ENCODE measurements around the gene DSCAM. TPM values are rescaled to one million over a fixed set of nuclear protein-coding genes. Genes with fewer than 3 reads are reported as not detected.
"Not testable (repeated sequence)": the region's sequence is repeated elsewhere in the genome, so short reads cannot be mapped to it uniquely, and the experiment has no call there.

DSCAM gene
- total and polyA plus RNA-seq, 4 donors, result 8.2 to 27.7 (median 15.2) TPM

DNA sequence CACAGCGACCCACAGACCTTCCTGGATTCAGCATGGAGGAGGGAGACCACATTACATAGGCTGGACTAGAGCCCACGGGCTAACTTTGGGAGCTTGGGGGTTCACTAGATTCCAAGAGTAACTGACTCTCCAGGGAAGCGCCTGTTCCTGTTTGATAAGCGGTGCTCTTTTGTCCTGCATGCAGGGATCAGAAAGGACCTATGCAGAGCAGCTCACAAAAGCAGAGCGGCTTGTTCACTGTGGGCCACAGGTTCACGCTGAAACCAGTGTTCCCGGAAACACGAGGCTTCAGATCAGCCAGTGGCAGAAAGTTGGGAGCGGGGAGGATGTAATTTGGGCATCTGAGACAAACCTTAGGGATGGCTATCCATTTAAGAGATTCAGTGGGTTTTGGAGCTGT lies 575.8 kb downstream of the DSCAM start:
- H3K27ac ChIP-seq (ENCODE audit: low read depth, low read length), result no peak overlapping the region
- H3K4me1 ChIP-seq (ENCODE audit: control insufficient read depth, insufficient read depth, low read length), result peaks cover 4% of the 10 kb centered on the region
- no peaks in the 10 kb centered on the region for H3K9me3 ChIP-seq (ENCODE audit: control insufficient read depth, insufficient read depth, low read length)
- H3K27me3 ChIP-seq (ENCODE audit: control insufficient read depth, insufficient read depth, low read length), result no peaks in the 10 kb centered on the region
- H3K4me3 ChIP-seq (ENCODE audit: low read depth, low read length), result no peak overlapping the region
- H3K36me3 ChIP-seq (ENCODE audit: control insufficient read depth, insufficient read depth, low read length), result no peaks in the 10 kb centered on the region
- DNase-seq (ENCODE audit: low read depth in 4 of 6, low spot score in 6 of 6), result no peak
- 61% methylated on average over 9 of the region's 9 CpGs for WGBS (ENCODE audit: insufficient coverage)

DNA sequence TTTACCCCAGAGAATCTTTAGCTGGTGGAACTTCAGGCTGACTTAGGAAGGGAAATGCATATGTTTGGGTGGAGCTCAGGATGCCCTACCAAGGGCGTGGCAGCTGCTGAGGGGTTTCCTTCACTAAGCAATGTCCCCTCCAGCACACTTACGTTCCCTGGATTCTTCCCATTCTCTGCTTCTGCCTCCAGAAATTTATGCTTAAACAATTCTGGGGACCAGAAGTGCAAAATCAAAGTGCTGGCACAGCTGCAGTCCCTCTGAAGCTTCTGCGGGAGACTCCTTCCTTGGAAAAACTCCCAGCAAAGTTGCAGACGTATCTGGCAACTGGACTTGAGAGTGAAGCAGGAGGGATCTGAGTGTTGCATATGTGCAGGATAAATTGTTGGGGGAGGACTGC lies 576.9 kb downstream of the DSCAM start:
- peaks cover 4% of the 10 kb centered on the region for H3K4me1 ChIP-seq (ENCODE audit: control insufficient read depth, insufficient read depth, low read length)
- no peaks in the 10 kb centered on the region for H3K36me3 ChIP-seq (ENCODE audit: control insufficient read depth, insufficient read depth, low read length)
- H3K4me3 ChIP-seq (ENCODE audit: low read depth, low read length), result no peak overlapping the region
- no peaks in the 10 kb centered on the region for H3K9me3 ChIP-seq (ENCODE audit: control insufficient read depth, insufficient read depth, low read length)
- H3K27ac ChIP-seq (ENCODE audit: low read depth, low read length), result no peak overlapping the region
- WGBS (ENCODE audit: insufficient coverage), result 43% methylated on average over 3 of the region's 4 CpGs
- peak in 1 of 6 donors; percentile 71 for DNase-seq (ENCODE audit: low read depth in 4 of 6, low spot score in 6 of 6)
- H3K27me3 ChIP-seq (ENCODE audit: control insufficient read depth, insufficient read depth, low read length), result no peaks in the 10 kb centered on the region

DNA sequence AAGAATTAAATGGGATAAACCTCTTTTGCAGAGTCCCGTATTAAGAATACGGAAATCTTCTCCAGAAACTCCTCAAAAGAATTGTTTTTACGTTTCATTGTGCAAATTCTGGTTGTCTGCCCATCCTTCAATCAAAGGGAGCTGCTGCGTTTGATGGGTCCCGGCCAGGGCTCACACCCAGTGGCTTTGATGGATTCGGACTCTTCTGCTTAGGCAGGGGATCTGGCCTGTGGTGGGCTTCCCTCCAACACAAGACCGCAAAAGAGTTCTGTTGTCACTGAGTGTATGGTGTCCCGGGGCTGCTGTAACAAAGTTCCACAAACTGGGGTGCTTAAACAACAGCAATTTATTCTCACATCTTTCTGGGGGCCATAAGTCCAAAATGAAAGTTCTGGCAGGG lies 577.7 kb downstream of the DSCAM start:
- 87% methylated on average over 6 of the region's 8 CpGs for WGBS (ENCODE audit: insufficient coverage)
- Histone ChIP-seq H3K4me1 (ENCODE audit: control insufficient read depth, insufficient read depth, low read length) (peaks cover 4% of the 10 kb centered on the region), H3K27me3 (ENCODE audit: control insufficient read depth, insufficient read depth, low read length) (no peaks in the 10 kb centered on the region), H3K4me3 (ENCODE audit: low read depth, low read length) (no peak overlapping the region), H3K9me3 (ENCODE audit: control insufficient read depth, insufficient read depth, low read length) (no peaks in the 10 kb centered on the region), H3K27ac (ENCODE audit: low read depth, low read length) (no peak overlapping the region), H3K36me3 (ENCODE audit: control insufficient read depth, insufficient read depth, low read length) (no peaks in the 10 kb centered on the region)
- no peak for DNase-seq (ENCODE audit: low read depth in 4 of 6, low spot score in 6 of 6)

DNA sequence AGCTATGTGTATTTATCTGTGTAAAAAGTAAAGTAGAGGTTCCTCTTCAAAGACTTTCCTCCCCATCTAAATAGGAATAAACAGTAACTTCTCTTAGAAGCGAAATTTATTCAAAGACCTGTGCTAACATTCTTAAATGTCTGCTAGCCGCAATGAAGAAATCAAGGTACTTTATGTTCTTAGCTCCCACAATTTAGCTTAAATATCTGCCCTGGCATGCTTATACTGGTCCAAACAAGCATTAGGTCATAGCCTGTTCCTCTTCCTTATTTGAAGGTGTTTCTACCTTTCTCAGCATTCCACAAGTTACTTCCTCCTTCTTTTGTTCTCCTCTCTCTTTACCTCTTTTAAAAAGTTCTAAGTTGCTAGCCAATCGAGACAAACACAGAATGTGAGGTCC lies 588.5 kb downstream of the DSCAM start:
- H3K27ac ChIP-seq (ENCODE audit: low read depth, low read length); H3K27me3 ChIP-seq (ENCODE audit: control insufficient read depth, insufficient read depth, low read length); H3K9me3 ChIP-seq (ENCODE audit: control insufficient read depth, insufficient read depth, low read length); H3K36me3 ChIP-seq (ENCODE audit: control insufficient read depth, insufficient read depth, low read length); H3K4me1 ChIP-seq (ENCODE audit: control insufficient read depth, insufficient read depth, low read length); H3K4me3 ChIP-seq (ENCODE audit: low read depth, low read length); DNase-seq (ENCODE audit: low read depth in 4 of 6, low spot score in 6 of 6): not testable (repeated sequence)
- 93% methylated on average over 2 of the region's 3 CpGs for WGBS (ENCODE audit: insufficient coverage)

DNA sequence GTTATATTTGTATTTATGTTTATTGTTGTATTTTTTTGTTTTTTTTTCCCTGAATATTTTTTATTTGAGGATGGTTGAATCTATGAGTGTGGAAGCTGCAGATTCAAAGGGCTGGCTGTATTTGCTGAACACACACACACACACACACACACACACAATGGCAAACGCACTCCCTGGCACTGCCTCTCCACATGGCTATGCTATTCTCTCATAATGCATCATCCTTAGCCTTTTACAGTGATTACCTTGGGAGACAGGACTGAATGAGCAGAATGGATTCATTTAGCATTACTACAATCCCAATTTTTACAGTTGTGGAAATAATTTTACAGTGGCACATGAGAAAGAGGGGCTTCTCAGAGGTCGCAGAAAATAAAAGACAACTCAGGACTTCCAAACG lies 589.6 kb downstream of the DSCAM start:
- Histone ChIP-seq H3K9me3 (ENCODE audit: control insufficient read depth, insufficient read depth, low read length) (no peaks in the 10 kb centered on the region), H3K27ac (ENCODE audit: low read depth, low read length) (no peak overlapping the region), H3K36me3 (ENCODE audit: control insufficient read depth, insufficient read depth, low read length) (no peaks in the 10 kb centered on the region), H3K27me3 (ENCODE audit: control insufficient read depth, insufficient read depth, low read length) (no peaks in the 10 kb centered on the region), H3K4me1 (ENCODE audit: control insufficient read depth, insufficient read depth, low read length) (peaks cover 8% of the 10 kb centered on the region), H3K4me3 (ENCODE audit: low read depth, low read length) (no peak overlapping the region)
- no CpG with 5 or more reads among the region's 3 CpGs for WGBS (ENCODE audit: insufficient coverage)
- peak in 1 of 6 donors; percentile 57 for DNase-seq (ENCODE audit: low read depth in 4 of 6, low spot score in 6 of 6)

DNA sequence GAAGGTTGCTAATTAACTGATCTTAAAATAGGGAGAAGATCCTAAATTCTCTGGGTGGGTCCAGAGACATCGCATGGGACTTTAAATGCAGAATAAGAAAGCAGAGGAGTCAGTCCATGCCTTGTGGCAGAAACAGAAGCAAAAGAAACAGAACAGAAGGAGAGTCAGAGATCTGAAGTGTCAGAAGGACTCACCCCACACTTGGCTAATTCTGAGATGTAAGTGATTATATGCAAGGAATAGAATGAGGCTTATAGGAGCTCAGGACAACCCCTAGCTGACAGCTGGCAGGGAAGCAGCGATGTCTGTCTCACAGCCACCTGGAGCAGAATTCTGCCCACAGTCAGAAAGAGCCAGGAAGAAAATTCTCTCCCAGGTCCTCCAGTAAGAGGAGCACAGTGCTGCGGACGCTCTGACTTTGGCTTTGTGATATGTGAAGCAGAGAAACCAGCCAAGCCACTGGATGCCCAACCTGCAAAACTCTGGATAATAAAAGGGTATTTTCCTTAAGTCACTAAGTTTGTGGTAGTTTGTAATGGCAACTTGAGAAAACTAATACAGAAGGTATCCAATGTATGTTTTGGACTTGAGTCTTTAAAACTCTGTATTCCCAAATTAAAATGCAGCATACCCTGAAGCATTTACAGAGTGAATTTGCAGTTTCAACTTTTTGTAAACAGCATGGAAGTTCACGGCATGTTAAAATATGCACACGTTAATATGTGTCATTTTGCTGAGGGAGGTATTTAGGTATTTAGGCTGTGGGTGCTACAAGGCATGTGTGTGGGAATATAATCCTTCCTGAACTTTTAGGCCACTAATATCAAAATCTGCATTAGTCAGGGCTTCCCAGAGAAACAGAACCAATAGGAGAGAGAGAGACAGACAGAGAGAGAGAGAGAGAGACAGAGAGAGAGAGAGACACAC lies 591.2 kb downstream of the DSCAM start:
- Histone ChIP-seq H3K27ac (ENCODE audit: low read depth, low read length) (no peak overlapping the region), H3K9me3 (ENCODE audit: control insufficient read depth, insufficient read depth, low read length) (peaks cover 5% of the 10 kb centered on the region), H3K4me3 (ENCODE audit: low read depth, low read length) (no peak overlapping the region), H3K27me3 (ENCODE audit: control insufficient read depth, insufficient read depth, low read length) (no peaks in the 10 kb centered on the region), H3K4me1 (ENCODE audit: control insufficient read depth, insufficient read depth, low read length) (peaks cover 8% of the 10 kb centered on the region), H3K36me3 (ENCODE audit: control insufficient read depth, insufficient read depth, low read length) (no peaks in the 10 kb centered on the region)
- 73% methylated on average over 4 of the region's 6 CpGs for WGBS (ENCODE audit: insufficient coverage)
- peak in 1 of 6 donors; percentile 29 for DNase-seq (ENCODE audit: low read depth in 4 of 6, low spot score in 6 of 6)

DNA sequence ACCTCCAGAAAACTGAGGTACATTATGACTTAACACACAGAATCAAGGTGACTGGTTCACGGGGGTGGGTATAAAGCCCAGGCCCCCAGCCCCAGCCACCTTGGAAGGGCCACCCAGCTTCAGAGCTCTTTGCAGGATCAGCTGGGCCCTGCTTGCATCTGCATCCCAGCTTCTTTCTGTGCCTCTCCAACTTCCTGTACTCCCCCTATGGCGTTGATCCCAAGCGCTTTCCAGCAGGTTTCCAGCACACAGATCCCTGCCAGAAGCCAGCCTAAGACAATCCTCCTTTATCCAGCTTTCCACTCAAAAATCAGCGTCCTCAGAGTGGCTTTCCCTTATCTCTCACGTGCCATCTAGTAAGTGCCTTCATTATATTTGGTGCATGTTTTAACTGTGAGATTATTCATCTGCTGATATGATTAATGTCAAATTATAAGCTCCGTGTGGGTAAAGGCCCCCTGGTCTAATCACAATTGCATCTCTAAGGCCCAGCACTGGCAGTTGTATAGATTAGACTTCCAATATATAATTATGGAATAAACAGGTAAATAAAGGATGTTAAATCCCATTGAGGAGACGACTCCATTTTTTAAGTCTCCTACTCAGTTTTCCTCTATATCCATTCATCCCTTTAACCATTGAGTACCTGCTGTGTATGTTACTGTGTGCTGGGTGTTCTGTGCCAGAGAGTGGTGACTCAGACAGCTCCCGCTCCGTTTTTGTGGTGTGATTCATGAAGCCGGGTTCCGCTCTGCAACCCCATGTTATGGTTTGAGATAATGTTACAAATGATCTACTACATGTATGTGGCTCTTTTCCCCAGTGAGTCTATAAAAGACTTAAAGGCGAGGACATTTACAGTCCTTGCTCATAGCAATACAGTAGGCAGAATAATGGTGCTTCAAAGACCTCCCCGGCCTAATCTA lies 592.2 kb downstream of the DSCAM start:
- no peaks in the 10 kb centered on the region for H3K36me3 ChIP-seq (ENCODE audit: control insufficient read depth, insufficient read depth, low read length)
- H3K4me3 ChIP-seq (ENCODE audit: low read depth, low read length), result no peak overlapping the region
- peaks cover 8% of the 10 kb centered on the region for H3K4me1 ChIP-seq (ENCODE audit: control insufficient read depth, insufficient read depth, low read length)
- 54% methylated on average over 3 of the region's 13 CpGs for WGBS (ENCODE audit: insufficient coverage)
- no peaks in the 10 kb centered on the region for H3K27me3 ChIP-seq (ENCODE audit: control insufficient read depth, insufficient read depth, low read length)
- peaks cover 5% of the 10 kb centered on the region for H3K9me3 ChIP-seq (ENCODE audit: control insufficient read depth, insufficient read depth, low read length)
- no peak overlapping the region for H3K27ac ChIP-seq (ENCODE audit: low read depth, low read length)
- DNase-seq (ENCODE audit: low read depth in 4 of 6, low spot score in 6 of 6), result peak in 3 of 6 donors; percentile 30 to 74 (median 62)

DNA sequence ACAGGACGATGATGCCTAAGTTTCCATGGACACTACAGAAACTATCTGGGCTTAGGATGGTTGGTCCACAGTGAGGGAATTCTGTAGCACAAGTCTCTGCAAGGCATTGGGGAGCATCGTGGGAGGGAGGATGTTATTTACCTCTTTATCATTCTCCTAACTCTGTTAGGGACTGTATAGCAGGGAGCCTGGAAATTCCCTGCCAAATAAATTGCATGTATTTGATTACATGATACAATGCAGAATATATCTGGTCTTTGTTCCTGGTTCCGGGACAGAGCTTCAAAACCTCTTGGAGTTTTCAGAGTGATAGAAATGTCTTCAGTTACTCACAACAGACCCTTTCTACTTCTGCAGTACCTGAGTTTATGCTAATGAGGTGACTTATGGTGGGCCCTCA lies 593.8 kb downstream of the DSCAM start:
- Histone ChIP-seq H3K36me3 (ENCODE audit: control insufficient read depth, insufficient read depth, low read length) (no peaks in the 10 kb centered on the region), H3K27ac (ENCODE audit: low read depth, low read length) (no peak overlapping the region), H3K4me3 (ENCODE audit: low read depth, low read length) (no peak overlapping the region), H3K27me3 (ENCODE audit: control insufficient read depth, insufficient read depth, low read length) (no peaks in the 10 kb centered on the region), H3K9me3 (ENCODE audit: control insufficient read depth, insufficient read depth, low read length) (peaks cover 6% of the 10 kb centered on the region), H3K4me1 (ENCODE audit: control insufficient read depth, insufficient read depth, low read length) (peaks cover 8% of the 10 kb centered on the region)
- WGBS (ENCODE audit: insufficient coverage), result 100% methylated on average over 1 of the region's 3 CpGs
- no peak for DNase-seq (ENCODE audit: low read depth in 4 of 6, low spot score in 6 of 6)

DNA sequence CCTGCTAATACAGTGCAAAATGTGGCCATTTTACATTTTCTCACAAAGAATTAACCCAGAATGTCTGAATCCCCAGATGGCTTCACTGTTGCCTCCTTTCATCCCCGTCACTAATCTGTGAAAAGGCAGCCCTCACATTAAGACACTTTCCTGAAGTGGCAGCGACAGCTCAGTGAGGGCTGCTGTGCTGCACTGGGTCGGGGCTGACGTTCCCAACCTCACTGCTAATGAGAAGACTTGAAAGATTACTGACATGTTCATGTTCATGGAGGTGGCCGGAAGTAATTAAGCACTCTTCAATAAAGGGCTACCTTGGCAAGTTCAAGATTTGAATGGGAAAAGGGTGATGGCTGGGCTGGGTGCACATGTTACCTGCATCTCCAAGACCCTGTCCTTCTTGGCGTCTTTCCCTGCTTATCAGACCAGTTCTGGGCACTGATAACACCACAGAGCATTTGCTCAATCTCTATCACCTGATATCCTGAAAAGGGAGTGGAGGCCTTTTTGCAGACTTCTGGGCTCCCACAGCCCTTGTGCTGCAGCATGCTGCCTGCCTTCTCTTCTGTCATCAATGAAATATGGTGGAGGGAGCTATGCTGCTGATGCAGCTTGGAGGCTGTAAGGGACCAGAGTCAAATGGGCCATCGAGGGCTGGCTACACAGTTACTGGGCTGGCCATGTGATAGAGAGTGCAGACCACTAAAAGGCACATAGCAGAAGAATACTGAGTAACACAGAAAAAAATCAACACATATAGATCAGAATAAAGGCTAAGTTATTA lies 596.3 kb downstream of the DSCAM start:
- 71% methylated on average over 5 of the region's 7 CpGs for WGBS (ENCODE audit: insufficient coverage)
- DNase-seq (ENCODE audit: low read depth in 4 of 6, low spot score in 6 of 6), result no peak
- H3K27ac ChIP-seq (ENCODE audit: low read depth, low read length), result no peak overlapping the region
- peaks cover 7% of the 10 kb centered on the region for H3K9me3 ChIP-seq (ENCODE audit: control insufficient read depth, insufficient read depth, low read length)
- no peak overlapping the region for H3K4me3 ChIP-seq (ENCODE audit: low read depth, low read length)
- H3K4me1 ChIP-seq (ENCODE audit: control insufficient read depth, insufficient read depth, low read length), result peaks cover 3% of the 10 kb centered on the region
- H3K36me3 ChIP-seq (ENCODE audit: control insufficient read depth, insufficient read depth, low read length), result no peaks in the 10 kb centered on the region
- H3K27me3 ChIP-seq (ENCODE audit: control insufficient read depth, insufficient read depth, low read length), result no peaks in the 10 kb centered on the region

Data from spinal cord (tissue), 10 donors.